HG03025 (cell line): ENCODE results near the gene CCDC157.
A peak's percentile ranks its signal among the peaks of the same experiment; 100 is the strongest.
"Not testable (repeated sequence)": the region's sequence is repeated elsewhere in the genome, so short reads cannot be mapped to it uniquely, and the experiment has no call there.

Experiments
- ATAC-seq: cut with Tn5 transposase; IDR thresholded peaks from one replicate; pipeline ENCODE4 v1.9.1; 2021; ENCODE audit warnings: mild to moderate bottlenecking, moderate library complexity; ENCODE audit not compliant: unreplicated experiment, low FRiP score

The CCDC157 gene

GRCh38 chr22:30325724-30326254, 31.0 kb upstream of the CCDC157 start:
- no peak for ATAC-seq

GRCh38 chr22:30326255-30326705, 30.5 kb upstream of the CCDC157 start:
- peak; percentile 18 for ATAC-seq

GRCh38 chr22:30326706-30327362, 30.0 kb upstream of the CCDC157 start, which contains the start of gene TBC1D10A:
TBC1D10A (minus strand) TSS chr22:30326941; CDS start chr22:30326881, 60 bp downstream.
- ATAC-seq: peak; percentile 74

DNA sequence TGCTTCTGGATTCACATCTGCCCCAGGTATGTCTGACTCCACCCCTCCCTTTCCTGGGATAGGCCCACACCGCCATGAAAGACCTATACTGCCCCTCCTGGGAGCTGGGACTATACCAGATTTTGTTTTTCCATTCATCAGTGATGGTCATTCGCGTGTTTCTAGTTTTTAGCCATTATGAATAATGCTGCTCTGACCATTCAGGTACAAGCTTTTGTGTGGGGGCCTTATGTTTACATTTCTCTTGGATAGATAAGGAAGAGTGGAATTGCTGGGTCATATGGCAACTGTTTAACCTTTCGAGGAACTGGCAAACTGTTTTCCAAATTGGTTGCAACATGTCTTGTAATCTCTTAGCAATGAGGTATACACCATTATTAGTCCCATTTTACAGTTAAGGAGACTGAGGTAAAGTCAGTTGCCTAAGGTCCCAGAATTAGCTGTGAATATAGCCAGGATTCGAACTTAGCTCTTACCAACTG, 28.9 kb upstream of the CCDC157 start:
- no peak for ATAC-seq

- ATAC-seq: no peak
Measured at GRCh38 chr22:30328466-30329049, 28.2 kb upstream of the CCDC157 start.

- no peak for ATAC-seq
Measured at GRCh38 chr22:30332551-30332950, 24.3 kb upstream of the CCDC157 start.

GRCh38 chr22:30332994-30333706, 23.7 kb upstream of the CCDC157 start:
- ATAC-seq: no peak

GRCh38 chr22:30333707-30334087, 23.1 kb upstream of the CCDC157 start:
- ATAC-seq: no peak

DNA sequence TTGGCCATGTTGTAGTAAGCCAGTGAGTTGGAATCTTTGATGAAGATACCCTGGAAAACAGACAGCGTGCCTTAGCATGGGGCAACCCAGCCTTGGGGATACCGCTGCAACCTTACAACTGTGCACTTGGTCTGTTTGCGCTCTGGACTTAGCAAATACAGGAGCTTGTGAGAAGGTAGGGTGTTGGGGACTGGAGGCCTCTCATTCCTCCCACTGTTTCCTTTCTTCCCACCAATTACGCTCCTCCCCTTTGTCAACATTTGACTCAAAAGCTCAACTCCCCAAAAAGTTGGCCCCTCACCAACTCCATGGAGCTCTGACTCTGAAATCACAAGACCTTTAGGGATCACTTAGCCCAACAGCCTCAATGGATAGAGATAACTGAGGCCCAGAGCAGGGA, 22.2 kb upstream of the CCDC157 start:
- no peak for ATAC-seq

DNA sequence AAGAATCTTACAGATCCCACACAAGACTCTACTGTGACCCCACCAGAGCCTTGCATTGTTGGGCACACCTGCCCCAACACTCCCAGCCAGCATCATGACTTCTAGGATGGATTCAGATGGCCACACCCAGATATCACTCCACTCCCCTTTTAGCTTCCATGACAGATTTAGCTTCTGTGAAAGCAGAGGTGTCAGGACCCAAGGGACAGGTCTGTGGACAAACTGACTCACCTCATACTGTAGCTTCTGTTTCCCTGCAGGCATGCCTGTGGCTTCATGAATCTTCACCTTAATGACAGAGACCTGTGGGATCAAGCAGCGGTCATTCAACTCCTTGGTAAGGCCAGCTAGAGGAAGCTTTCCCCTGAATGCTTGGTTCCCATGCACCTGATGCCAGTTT, 21.6 kb upstream of the CCDC157 start:
- no peak for ATAC-seq

DNA sequence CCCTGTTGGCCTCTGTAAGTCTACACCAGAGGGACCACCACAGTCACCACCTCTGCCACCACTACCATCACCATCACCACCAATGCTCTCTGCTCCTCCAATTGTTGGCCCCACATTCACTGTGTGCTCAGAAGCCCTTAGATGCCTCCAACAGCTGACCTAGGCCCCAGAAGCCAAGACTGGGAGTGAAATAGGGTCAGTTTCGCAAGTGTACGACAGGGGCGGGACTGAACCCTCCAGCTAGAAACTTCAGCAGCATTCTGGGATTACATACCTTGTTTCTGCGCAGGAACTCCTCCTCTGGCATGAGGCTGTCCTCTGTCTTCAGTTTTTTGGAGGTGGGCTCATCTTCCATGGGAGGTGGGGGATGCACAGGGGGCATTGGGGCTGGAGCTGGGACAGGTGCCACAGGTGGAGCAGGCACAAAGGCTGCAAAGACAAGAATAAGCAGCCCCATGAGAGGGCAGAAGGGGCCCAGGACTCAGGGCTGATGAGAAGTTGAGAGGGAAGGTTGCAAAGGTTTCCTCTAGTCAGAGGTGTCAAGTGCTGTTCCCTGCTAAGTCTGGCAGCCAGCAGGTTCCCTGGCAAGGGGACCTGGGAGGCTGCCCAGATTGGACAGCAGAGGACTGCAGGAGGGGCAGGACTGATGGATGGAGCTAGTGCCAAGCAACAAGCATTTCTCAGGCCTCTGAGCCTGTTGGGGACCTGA, 19.9 kb upstream of the CCDC157 start:
- no peak for ATAC-seq

GRCh38 chr22:30337461-30337778, 19.4 kb upstream of the CCDC157 start:
- no peak for ATAC-seq

DNA sequence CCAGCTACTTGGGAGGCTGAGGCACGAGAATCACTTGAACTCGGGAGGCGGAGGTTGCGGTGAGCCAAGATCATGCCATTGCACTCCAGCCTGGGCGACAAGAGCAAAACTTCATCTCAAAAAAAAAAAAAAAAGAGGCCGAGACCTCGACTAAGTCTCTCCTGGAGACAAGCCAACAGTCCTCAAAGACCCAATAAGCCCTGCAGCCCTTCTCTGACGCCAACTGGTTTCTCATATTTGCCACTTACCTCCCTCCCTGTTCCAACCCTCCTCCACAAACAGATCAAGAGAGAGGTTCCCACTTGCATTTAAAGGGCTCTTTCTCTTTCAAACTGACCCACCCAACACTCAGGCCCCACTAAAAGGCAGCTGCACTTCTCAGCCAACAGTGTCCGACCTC, 18.5 kb upstream of the CCDC157 start:
- not testable (repeated sequence) for ATAC-seq

GRCh38 chr22:30338802-30339201, 18.0 kb upstream of the CCDC157 start:
- no peak for ATAC-seq

DNA sequence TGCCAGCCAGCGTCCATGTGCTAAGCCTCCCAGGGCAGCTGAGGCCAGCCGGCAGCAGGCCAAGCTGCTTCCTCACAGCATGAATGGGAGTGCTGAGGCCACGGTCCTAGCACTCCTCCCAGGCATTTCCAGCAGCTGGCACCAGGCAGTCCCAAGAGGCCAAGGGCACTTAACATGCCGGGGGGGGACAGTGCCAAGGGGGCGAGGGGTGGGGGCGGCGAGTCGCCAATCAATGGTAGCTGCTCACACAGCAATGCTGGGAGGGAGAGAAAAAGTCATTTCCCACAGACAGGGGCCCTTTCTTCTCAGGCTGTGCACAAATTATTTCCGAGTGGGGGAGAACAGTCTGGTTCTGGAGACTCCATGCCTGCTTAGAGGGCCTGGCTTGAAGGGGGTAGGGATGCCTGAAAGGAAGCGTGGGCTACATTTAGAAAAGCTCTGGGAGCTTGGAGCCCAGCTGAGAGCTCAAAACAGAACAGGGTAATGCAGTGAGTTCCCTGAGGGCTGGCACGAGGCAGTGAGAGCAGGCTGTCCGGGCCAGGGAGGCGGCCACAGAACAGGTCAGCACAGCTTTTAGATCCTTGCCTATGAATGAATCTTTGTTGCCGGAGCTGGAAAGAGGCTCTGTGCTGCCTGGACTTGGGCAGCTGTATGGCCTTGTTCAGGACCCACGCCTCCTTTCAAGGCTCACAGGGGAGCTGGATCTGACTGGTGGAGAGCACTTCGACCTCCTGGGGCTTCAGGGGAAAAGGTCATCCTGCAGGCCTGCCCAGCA, 15.7 kb upstream of the CCDC157 start:
- ATAC-seq: no peak

- no peak for ATAC-seq
Measured at GRCh38 chr22:30344447-30345200, 12.2 kb upstream of the CCDC157 start.

GRCh38 chr22:30347255-30347892, 9.4 kb upstream of the CCDC157 start:
- no peak for ATAC-seq

- no peak for ATAC-seq
Measured at GRCh38 chr22:30348404-30348803, 8.4 kb upstream of the CCDC157 start.

GRCh38 chr22:30348809-30349208, 8.0 kb upstream of the CCDC157 start:
- no peak for ATAC-seq
